Astrocyte of the cerebellum (primary cell): ENCODE measurements around the gene DHH.

Experiments
- DNase-seq: peaks from one replicate; pipeline ENCODE4 v3.0.0-alpha.2; 2011; ENCODE audit warnings: low read depth
- H3K4me3 ChIP-seq: 2 replicates; pipeline ENCODE4 v1.5.1; 2011; ENCODE audit warnings: mild to moderate bottlenecking, low read depth, low read length, moderate library complexity
- in situ Hi-C: cut with HindIII; loops from 2 replicates; pipeline ENCODE4 v1.10.0; 2017; ENCODE audit warnings: low sequenced_read_pairs
- TF ChIP-seq, protein P1 (sequence below): IDR thresholded peaks from 2 replicates; pipeline ENCODE4 v1.5.1; 2012; ENCODE audit warnings: low read length, low read depth, moderate library complexity, mild to moderate bottlenecking; ENCODE audit errors: missing control alignments

The DHH gene

DNA sequence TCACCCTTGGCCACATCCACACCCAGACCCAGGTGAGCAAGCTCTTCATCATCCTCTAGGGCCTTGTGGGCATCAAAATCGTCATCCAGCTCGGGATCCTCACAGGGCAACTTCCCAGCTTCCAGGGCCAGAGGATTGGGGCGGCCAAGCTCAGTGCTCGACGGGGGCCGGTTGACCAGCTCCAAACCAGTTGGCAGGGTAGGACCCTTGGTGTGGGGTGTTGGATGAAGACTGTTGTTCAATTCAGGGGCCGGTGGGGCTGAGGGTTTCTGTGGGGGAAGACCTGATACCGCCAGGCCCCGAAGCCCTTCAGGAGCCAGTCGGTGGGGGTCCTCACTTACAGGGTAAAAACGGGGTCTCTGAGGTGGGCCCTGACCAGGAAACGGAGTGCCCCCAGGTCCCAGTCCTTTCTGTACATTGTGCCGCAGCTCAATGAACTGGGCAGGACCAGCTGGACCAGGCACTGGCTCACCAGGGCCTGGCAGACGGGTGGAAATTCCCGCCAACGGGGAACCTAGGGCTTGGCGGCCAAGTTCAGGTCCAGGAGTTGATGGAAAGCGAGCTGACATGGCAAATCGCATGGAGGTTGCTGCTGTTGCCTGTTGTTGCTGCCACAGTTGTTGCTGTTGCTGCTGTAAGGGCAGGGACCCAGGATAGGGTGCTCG, 56.2 kb downstream of the DHH start:
- TF ChIP-seq, protein P1, sequence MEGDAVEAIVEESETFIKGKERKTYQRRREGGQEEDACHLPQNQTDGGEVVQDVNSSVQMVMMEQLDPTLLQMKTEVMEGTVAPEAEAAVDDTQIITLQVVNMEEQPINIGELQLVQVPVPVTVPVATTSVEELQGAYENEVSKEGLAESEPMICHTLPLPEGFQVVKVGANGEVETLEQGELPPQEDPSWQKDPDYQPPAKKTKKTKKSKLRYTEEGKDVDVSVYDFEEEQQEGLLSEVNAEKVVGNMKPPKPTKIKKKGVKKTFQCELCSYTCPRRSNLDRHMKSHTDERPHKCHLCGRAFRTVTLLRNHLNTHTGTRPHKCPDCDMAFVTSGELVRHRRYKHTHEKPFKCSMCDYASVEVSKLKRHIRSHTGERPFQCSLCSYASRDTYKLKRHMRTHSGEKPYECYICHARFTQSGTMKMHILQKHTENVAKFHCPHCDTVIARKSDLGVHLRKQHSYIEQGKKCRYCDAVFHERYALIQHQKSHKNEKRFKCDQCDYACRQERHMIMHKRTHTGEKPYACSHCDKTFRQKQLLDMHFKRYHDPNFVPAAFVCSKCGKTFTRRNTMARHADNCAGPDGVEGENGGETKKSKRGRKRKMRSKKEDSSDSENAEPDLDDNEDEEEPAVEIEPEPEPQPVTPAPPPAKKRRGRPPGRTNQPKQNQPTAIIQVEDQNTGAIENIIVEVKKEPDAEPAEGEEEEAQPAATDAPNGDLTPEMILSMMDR: no peak
- no peak for DNase-seq
- H3K4me3 ChIP-seq: no peak overlapping the region
- in situ Hi-C loops: no loop called here

DNA sequence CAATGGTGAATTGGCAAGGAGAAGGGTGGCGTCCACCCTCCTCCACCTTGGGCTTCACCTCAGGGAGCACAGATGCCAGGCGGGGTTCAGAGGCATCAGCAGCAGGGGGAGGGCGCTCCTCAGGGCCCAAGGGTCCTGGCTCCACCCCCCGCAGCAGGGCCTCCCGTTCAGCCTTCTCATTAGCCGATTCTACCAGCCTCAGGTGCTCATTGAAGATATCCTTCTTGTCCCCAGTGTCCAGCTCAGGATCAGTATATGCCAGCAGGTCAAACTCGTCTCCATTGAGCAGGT, 56.7 kb downstream of the DHH start:
- TF ChIP-seq, protein P1: no peak
- DNase-seq: no peak
- in situ Hi-C loops: no loop called here
- no peak overlapping the region for H3K4me3 ChIP-seq

DNA sequence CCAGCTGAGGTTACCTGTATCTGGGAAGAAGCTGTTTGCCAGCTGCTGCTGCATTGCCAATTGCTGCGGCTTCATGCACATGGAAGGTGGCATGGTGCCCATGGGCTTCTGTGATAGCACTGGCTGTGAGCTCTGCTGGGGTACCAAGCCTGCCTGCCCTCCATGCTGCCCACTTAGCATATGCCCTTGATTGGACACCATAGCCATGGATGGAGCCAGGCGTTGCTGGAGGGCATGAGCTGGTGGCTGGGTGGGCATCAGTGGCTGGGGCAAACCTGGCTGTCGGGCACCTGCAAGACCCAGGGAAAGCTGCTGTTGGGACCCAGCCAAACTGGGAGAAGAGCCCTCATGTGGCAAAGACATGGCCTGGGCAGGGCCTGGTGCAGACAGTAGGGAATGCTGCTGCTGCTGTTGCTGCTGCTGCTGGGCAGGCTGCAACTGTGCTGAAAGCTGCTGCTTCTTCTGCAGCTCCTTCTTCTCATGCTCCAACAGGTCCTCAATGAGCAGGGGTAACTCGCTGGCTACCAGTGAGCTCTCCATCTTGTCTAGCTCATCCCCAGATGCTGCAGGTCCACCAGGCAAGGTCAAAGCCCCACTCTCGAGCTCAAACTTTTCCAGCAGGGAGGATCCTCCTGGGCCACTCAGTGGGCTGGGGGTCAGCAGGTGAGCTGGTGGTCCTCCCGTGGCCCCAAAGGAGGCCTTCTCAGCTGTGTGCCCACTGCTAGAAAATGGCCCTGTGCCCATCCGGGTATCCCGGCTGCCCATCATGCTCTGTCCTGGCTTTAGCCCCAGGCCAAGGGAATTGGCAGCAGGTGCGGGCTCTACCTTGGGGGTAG, 57.3 kb downstream of the DHH start:
- in situ Hi-C loops: no loop called here
- TF ChIP-seq, protein P1: no peak
- DNase-seq: no peak
- no peak overlapping the region for H3K4me3 ChIP-seq
